Uterus (tissue), 4 donors: ENCODE results near the gene IQCK. TPM values are rescaled to one million over a fixed set of nuclear protein-coding genes. Genes with fewer than 3 reads are reported as not detected.
A peak's percentile ranks its signal among the peaks of the same experiment; 100 is the strongest.
"Not testable (repeated sequence)": the region's sequence is repeated elsewhere in the genome, so short reads cannot be mapped to it uniquely, and the experiment has no call there.

Experiments
- DNase-seq, 2 donors: peaks; one replicate each; pipeline ENCODE4 v3.0.0-alpha.2; 2019 to 2020
- H3K27ac ChIP-seq, 2 donors: fragments of 200-600 bp; sonication (generic); 1 replicate in 1 of 2; 2 replicates in 1 of 2; pipeline ENCODE4 v1.5.1; 2016 to 2018
- H3K27me3 ChIP-seq, 2 donors: fragments of 200-600 bp; sonication (generic); one replicate each; pipeline ENCODE4 v1.5.1; 2018 to 2019; ENCODE audit warnings: control low read depth in 1 of 2
- H3K36me3 ChIP-seq, 2 donors: fragments of 200-600 bp; sonication (generic); one replicate each; pipeline ENCODE4 v1.5.1; 2019; ENCODE audit warnings: control low read depth in 1 of 2
- H3K4me1 ChIP-seq, 2 donors: fragments of 200-600 bp; sonication (generic); one replicate each; pipeline ENCODE4 v1.5.1; 2018 to 2019; ENCODE audit warnings: control low read depth in 1 of 2
- H3K4me3 ChIP-seq, 2 donors: fragments of 200-600 bp; sonication (generic); 1 replicate in 1 of 2; 2 replicates in 1 of 2; pipeline ENCODE4 v1.5.1; 2018 to 2019; ENCODE audit warnings: mild to moderate bottlenecking in 1 of 2
- H3K9me3 ChIP-seq, 2 donors: fragments of 200-600 bp; sonication (generic); one replicate each; pipeline ENCODE4 v1.5.1; 2019; ENCODE audit warnings: control low read depth in 1 of 2
- CTCF ChIP-seq, 4 experiments: fragments of 200-600 bp in 2 of 4; fragments of 450-650 bp in 2 of 4; sonication (generic) in 2 of 4; IDR thresholded peaks; one replicate each; pipeline ENCODE4 v1.5.1; 2016 to 2019; ENCODE audit warnings: antibody characterized with exemption in 4 of 4, mild to moderate bottlenecking in 2 of 4, moderate library complexity in 1 of 4
- POLR2A ChIP-seq, 2 donors: fragments of 450-650 bp; IDR thresholded peaks; one replicate each; pipeline ENCODE4 v1.6.1; 2016; ENCODE audit warnings: antibody characterized with exemption in 2 of 2, mild to moderate bottlenecking in 1 of 2, moderate library complexity in 1 of 2
- intact Hi-C: fragments of 100-400 bp; cut with DNase I; formaldehyde crosslinking; loops from one replicate; pipeline ENCODE4 v1.15.1; 2023; ENCODE audit warnings: low total_unique reads
- total RNA-seq, 4 donors: library from RNA; depleted of rRNA in 3 of 4; stranded (reverse); fragments of >200 nt in 3 of 4; gene quantifications; one replicate each; pipeline versions ENCODE4 v1.1.0 to v1.2.4, GENCODE V29; 2014 to 2023
- donor health status: DM: yes; HTN: yes; CAD: no.

The IQCK gene
- total RNA-seq, 4 donors from 2014 or later: 14.7 to 27.2 (median 21.1) TPM

GRCh38 chr16:19712418-19713058, 5.5 kb upstream of the IQCK start:
- no peak for DNase-seq
- Histone ChIP-seq H3K4me1 (no peaks in the 10 kb centered on the region), H3K27me3 (no peaks in the 10 kb centered on the region), H3K4me3 (no peak overlapping the region), H3K27ac (no peak overlapping the region), H3K9me3 (no peaks in the 10 kb centered on the region), H3K36me3 (no peaks in the 10 kb centered on the region)
- TF ChIP-seq POLR2A (IDR thresholded peaks at IDR 0.05) (no peak), CTCF (IDR thresholded peaks at IDR 0.05) (no peak)
- intact Hi-C loops: no loop called here

DNA sequence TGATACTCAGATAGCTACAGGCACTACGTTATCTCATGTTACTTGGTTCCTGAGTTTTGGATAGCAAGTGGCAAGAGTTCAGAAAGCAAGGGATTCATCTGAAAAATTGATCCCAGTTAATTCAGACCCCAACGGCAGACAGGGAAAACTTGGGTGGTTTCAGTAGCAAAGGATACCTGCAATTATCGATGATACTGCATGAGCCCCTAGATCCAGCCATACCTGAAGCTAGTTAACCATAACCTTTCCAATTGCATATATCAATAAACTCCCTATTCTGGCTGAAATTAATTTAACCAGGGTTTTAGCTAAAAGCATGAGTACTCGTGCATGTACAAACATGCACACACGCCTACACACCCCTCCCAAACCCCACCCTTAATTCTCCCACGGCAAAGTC, 4.4 kb upstream of the IQCK start:
- intact Hi-C loops: no loop called here
- DNase-seq: no peak

GRCh38 chr16:19715566-19715965, 2.5 kb upstream of the IQCK start:
- H3K4me1 ChIP-seq: no peaks in the 10 kb centered on the region
- no peaks in the 10 kb centered on the region for H3K9me3 ChIP-seq
- no peak for DNase-seq
- no peaks in the 10 kb centered on the region for H3K27me3 ChIP-seq
- H3K36me3 ChIP-seq: no peaks in the 10 kb centered on the region
- no peak overlapping the region for H3K4me3 ChIP-seq
- no peak overlapping the region for H3K27ac ChIP-seq
- intact Hi-C loops: no loop called here
- TF ChIP-seq POLR2A (IDR thresholded peaks at IDR 0.05) (no peak), CTCF (IDR thresholded peaks at IDR 0.05) (no peak)

More for the DNA sequence above, 4.4 kb upstream of the IQCK start:
- no peak overlapping the region for H3K27ac ChIP-seq
- H3K36me3 ChIP-seq: no peaks in the 10 kb centered on the region
- no peak overlapping the region for H3K4me3 ChIP-seq
- TF ChIP-seq CTCF (IDR thresholded peaks at IDR 0.05) (no peak), POLR2A (IDR thresholded peaks at IDR 0.05) (no peak)
- H3K4me1 ChIP-seq: no peaks in the 10 kb centered on the region
- H3K9me3 ChIP-seq: no peaks in the 10 kb centered on the region
- H3K27me3 ChIP-seq: no peaks in the 10 kb centered on the region

GRCh38 chr16:19716183-19716582, 1.9 kb upstream of the IQCK start:
- H3K4me3 ChIP-seq: peak overlapping the region in 1 of 2 donors; percentile 99
- H3K4me1 ChIP-seq: no peaks in the 10 kb centered on the region
- H3K27ac ChIP-seq: no peak overlapping the region
- DNase-seq: no peak
- no peaks in the 10 kb centered on the region for H3K9me3 ChIP-seq
- H3K36me3 ChIP-seq: no peaks in the 10 kb centered on the region
- intact Hi-C loops: no loop called here
- H3K27me3 ChIP-seq: no peaks in the 10 kb centered on the region
- TF ChIP-seq POLR2A (IDR thresholded peaks at IDR 0.05) (no peak), CTCF (IDR thresholded peaks at IDR 0.05) (no peak)

GRCh38 chr16:19716728-19717127, 1.3 kb upstream of the IQCK start:
- H3K27me3 ChIP-seq, DNase-seq, intact Hi-C loops, H3K36me3 ChIP-seq, H3K9me3 ChIP-seq, H3K4me1 ChIP-seq: not testable (repeated sequence)
- H3K4me3 ChIP-seq: peak overlapping the region; percentile 65 to 99
- peak overlapping the region in 1 of 2 donors; percentile 69 for H3K27ac ChIP-seq

DNA sequence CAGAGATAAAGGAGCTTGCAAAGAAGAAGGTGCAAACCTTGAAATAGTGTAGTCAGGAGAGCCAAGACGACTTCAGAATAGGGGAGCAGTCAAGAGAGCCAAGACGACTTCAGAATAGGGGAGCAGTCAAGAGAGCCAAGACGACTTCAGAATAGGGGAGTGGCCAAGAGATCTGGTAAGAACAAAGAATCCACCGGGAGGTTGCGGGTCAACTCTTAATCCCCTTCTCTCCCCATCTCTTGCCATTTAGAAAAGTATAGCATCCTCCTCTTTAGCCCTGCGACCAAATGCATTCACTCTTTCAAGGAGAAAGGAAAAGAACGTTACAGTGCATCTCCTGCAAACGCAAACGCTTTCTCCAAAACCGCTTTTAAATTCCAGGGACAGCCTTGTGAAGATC, 757 bp upstream of the IQCK start:
- H3K4me3 ChIP-seq: peak overlapping the region; percentile 65 to 99
- TF ChIP-seq CTCF (IDR thresholded peaks at IDR 0.05): no peak
- TF ChIP-seq POLR2A (IDR thresholded peaks at IDR 0.05): no peak
- H3K27me3 ChIP-seq: no peaks in the 10 kb centered on the region
- H3K36me3 ChIP-seq: no peaks in the 10 kb centered on the region
- H3K4me1 ChIP-seq: no peaks in the 10 kb centered on the region
- H3K9me3 ChIP-seq: no peaks in the 10 kb centered on the region
- intact Hi-C loops: no loop called here
- H3K27ac ChIP-seq: peak overlapping the region; percentile 69 to 84
- DNase-seq: no peak
